Measurements from ENCODE around the gene EIF4E1B. TPM values are rescaled to one million over a fixed set of nuclear protein-coding genes. Genes with fewer than 3 reads are reported as not detected.
"Not testable (repeated sequence)": the region's sequence is repeated elsewhere in the genome, so short reads cannot be mapped to it uniquely, and the experiment has no call there.

EIF4E1B gene, protein sequence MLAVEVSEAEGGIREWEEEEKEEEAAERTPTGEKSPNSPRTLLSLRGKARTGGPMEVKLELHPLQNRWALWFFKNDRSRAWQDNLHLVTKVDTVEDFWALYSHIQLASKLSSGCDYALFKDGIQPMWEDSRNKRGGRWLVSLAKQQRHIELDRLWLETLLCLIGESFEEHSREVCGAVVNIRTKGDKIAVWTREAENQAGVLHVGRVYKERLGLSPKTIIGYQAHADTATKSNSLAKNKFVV
- not detected for total RNA-seq
- long read RNA-seq, donor 1: 0 reads
- long read RNA-seq, donor 2: 0 reads

DNA sequence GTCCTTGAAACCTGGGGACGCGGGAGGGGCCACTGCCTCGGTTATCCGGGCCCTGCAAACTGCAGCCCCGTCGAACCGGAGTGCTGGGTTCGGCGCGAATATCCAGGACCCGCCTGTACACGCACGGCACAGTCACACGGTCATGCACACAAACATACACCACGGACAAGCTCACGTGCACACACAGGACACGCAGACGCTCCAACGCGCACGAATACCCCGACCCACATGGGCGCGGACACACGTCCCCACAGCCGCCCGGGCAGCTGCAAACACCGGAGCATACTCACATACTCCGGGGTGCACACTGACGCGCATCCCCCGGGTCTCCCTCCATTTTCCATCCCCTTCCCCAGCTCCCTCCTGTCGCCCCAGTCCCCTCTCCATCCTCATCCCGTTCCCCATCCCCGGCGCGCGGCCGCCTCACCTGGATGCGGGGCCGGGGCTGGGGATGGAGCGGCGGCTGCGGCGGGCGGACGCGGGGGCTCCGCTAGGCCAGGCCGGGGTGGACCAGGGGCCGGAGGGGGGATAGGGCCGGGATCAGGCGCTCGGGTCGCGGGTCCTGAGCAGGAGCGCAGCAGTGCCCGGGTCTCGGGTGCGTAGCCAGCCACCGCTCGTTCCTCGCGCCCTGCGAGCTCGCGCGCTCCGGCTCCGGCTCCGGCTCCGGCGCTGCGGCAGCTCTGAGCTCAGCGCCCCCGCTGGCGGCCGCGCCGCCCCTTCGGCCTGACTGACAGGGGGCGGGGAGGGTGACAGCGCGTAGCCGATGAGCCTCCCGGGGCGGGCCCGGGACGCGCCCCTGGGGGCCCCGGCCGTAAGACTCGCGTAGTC, at the start of gene EIF4E1B, which contains the start of gene SNCB:
TSS of gene EIF4E1B (plus strand) at position 823 of the 828 bp plus-strand sequence. CDS start 12,113 bp downstream, outside the sequence.
TSS of gene SNCB (minus strand) at position 682 of the 828 bp plus-strand sequence. CDS start 880 bp downstream, outside the sequence.
- intact Hi-C loops (cut with DNase I): loop anchor here in 1 of 2 donors (5.0 kb wide), 1 partner anchor 78 kb away; no protein-coding TSS in a partner anchor
- no peak for DNase-seq (ENCODE audit: low spot score)

DNA sequence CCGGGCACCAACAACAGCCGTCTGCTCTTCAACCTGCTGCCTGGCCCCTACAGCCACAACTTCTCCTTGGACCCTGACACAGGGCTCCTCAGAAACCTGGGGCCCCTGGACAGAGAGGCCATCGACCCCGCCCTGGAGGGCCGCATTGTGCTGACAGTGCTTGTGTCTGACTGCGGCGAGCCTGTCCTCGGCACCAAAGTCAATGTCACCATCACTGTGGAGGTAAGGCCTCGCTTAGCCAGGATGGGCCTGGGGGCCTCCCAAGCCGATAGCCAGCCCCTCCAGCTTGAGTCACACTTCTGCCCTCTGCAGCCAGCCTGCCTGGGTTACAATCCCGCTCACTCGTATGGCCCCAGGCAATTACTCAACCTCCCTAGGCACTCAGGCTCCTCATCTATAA, 49.1 kb upstream of the EIF4E1B start:
- no peak for DNase-seq (ENCODE audit: low spot score)
- intact Hi-C loops (cut with DNase I): no loop called here

DNA sequence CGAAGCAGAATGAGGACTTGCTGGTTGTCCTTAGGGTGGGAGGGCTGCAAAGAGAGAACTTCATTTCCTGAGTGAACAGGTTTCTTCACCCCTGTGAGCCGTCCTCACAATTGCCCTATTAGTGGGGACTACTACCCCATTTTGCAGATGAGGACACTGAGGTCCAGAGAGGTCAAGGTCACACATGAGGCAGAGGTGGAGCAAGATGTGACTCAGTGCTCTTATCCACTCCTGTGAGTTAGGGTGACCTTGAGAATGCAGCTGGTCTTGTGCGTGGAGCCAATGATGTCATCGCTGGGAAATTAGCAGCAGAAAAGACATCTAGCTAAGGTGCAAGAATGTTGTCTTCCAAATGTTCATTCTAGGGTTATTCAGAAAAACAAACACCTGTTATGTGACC, 47.4 kb upstream of the EIF4E1B start:
- DNase-seq (ENCODE audit: low spot score): no peak
- intact Hi-C loops (cut with DNase I): no loop called here

- intact Hi-C loops (cut with DNase I): no loop called here
- DNase-seq (ENCODE audit: low spot score): no peak
These were observed 43.1 kb upstream of the EIF4E1B start for GRCh38 chr5:176587398-176587797.

- intact Hi-C loops (cut with DNase I): no loop called here
These were observed 42.2 kb upstream of the EIF4E1B start for GRCh38 chr5:176588297-176588696.

DNA sequence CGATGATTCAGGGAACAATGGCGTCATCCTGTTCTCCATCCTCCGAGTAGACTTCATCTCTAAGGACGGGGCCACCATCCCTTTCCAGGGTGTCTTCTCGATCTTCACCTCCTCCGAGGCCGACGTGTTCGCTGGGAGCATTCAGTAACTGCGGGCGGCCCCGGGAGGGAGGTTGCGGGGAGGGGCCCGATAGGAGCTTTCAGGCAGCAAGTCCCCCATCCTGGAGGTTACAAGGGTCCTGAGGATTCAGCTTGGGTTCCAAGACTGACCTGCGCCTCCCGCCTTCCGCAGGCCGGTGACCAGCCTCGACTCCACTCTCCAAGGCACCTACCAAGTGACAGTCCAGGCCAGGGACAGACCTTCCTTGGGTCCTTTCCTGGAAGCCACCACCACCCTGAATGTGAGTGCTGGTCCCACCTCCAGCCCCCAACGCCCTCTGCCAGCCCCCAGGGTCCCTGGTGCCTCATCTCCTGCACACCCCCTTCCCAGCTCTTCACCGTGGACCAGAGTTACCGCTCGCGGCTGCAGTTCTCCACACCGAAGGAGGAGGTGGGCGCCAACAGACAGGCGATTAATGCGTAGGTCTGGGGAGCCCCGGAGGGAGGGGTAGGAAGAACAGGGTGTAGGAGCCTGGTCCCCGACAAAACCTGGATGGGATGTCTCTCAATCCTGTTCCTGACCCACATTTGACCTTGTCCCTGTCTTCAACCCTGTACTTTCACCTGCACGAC, 41.3 kb upstream of the EIF4E1B start:
- intact Hi-C loops (cut with DNase I): no loop called here
- no peak for DNase-seq (ENCODE audit: low spot score)

More at GRCh38 chr5:176588297-176588696, 42.2 kb upstream of the EIF4E1B start:
- DNase-seq (ENCODE audit: low spot score): no peak

- intact Hi-C loops (cut with DNase I): no loop called here
- DNase-seq (ENCODE audit: low spot score): no peak
These were observed 40.3 kb upstream of the EIF4E1B start for GRCh38 chr5:176590035-176590717.

DNA sequence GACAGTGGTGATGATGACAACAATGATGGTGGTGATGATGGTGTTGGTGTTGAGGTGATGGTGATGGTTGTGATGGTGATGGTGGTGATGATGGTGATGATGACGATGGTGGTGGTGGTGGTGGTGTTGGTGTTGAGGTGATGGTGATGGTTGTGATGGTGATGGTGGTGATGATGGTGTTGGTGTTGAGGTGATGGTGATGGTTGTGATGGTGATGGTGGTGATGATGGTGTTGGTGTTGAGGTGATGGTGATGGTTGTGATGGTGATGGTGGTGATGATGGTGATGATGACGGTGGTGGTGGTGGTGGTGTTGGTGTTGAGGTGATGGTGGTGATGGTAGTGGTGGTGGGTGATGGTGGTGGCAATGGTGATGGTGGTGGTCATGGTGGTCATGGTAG, 38.8 kb upstream of the EIF4E1B start:
- intact Hi-C loops (cut with DNase I); DNase-seq (ENCODE audit: low spot score): not testable (repeated sequence)

GRCh38 chr5:176592573-176592972, 37.9 kb upstream of the EIF4E1B start:
- DNase-seq (ENCODE audit: low spot score): no peak
- intact Hi-C loops (cut with DNase I): no loop called here

DNA sequence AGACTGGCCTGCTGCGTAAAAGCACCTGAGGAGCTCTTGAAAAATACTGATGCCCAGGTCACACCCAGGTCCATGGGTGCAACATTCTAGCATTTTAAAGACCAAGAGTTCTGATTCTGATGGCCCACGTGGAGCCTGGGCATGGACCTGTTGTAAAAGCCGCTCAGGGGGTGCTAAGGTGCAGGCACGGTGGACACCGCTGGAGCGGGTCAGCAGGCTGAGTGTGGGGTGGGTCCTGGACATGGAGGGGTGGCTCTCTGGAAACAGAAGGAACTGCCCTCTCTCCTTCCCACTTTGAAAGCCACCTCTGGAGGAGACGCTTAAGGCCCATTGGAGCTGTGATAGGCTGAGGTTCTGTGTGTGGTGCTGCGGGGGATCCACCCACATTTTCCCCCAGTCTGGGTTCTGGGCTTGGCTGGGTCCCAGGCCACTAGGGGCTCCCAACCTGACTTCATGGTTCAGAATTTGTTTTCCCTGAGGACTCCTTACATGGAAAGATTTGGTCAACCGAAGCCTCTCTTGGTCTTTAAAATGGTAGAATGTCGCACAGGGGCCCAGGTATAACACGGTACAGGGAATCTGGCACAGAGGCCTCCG, 37.1 kb upstream of the EIF4E1B start:
- DNase-seq (ENCODE audit: low spot score): peak; percentile 75
- intact Hi-C loops (cut with DNase I): no loop called here

- DNase-seq (ENCODE audit: low spot score): peak; percentile 61
- intact Hi-C loops (cut with DNase I): no loop called here
These were observed 35.9 kb upstream of the EIF4E1B start for GRCh38 chr5:176594554-176594953.

- intact Hi-C loops (cut with DNase I): no loop called here
- peak; percentile 62 for DNase-seq (ENCODE audit: low spot score)
These were observed 35.0 kb upstream of the EIF4E1B start for GRCh38 chr5:176595386-176595943.

DNA sequence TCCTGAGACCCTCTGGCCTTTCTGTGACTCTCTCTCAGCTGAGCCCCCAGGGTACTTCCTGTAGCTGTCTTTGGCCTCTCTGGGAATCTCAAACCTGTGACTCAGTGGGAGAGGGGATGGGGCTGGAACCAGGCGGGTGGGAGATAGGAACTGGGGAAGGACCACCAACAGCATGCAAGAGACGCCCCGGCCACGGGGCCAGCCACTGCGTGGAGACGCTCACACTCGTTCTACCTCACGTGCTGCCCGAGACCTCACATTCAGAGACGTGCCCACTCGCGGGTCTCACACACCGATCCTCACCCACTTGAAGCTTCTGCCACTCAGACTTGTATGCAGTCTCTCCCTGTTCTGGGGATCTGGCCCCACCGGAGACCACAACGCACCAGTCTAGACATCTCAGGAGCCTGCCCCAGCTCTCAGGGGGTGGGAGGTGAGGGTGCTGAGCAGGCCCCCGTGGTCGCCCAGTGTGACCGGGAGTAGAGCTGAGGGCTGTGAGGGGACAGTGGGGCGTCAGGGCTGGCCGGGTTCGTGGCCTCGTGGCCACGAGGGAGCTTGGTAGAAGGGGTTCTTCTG, 34.3 kb upstream of the EIF4E1B start:
- no peak for DNase-seq (ENCODE audit: low spot score)
- intact Hi-C loops (cut with DNase I): no loop called here

DNA sequence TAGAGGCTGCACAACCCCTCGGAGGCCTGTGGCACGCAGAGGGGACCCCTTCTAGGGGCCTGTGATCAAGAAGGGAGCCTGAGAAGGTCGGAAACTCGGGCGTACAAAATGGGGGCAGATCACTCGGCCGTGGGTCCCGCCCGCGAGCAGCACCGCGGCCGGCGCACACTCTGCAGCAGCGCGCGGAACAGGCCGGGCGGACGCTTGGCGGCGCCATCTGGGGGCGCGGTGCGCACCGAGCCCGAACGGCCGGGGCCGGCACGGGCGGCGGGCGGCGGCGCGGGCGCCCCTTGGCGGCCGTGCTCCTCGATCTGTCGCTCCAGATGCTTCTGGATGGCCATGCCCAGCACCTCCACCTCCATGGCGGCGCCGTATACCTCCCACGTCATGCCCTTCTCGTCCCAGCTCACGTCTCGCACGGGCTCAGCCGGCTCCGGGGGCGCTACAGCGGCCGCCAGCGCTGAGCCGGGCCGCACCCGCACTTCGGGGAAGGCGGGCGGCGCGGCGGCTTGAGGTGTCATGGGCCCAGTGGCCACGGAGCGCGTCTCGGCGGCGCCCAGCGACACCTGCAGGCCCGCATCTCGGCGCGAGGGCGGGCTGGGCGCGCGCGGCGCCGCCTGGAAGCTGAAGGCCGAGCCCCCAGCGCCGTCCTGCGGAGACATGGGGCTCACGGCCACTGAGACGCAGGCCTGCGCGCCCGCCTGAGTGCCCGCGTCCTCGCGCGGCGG, 33.6 kb upstream of the EIF4E1B start:
- no peak for DNase-seq (ENCODE audit: low spot score)
- intact Hi-C loops (cut with DNase I): no loop called here

- intact Hi-C loops (cut with DNase I): no loop called here
- no peak for DNase-seq (ENCODE audit: low spot score)
These were observed 32.8 kb upstream of the EIF4E1B start for GRCh38 chr5:176597417-176598389.

DNA sequence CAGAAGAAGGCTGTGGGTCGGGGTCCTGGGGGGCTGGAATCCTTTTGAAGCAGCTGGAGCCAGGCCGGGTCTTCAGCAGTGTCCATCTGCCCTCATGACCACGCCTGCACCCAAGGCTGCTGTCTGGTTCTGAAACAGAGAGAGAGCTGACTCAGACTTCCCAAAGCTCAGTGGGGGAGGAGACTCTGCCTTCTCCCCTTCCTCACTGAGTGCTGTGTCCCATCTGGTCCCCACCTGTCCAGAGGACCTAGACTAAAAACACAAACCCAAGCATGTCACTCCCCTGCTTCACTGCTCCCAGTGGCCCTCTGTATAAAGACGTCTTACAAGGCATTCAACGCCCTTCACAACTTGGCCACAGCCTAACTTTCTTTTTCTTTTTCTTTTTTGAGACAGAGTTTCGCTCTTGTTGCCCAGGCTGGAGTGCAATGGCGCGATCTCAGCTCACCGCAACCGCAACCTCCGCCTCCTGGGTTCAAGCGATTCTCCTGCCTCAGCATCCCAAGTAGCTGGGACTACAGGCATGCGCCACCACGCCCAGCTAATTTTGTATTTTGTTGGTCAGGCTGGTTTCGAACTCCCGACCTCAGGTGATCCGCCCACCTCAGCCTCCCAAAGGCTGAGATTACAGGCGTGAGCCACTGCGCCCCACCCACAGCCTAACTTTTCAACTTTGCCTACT, 30.6 kb upstream of the EIF4E1B start:
- intact Hi-C loops (cut with DNase I): not testable (repeated sequence)

More for the DNA sequence above, 30.6 kb upstream of the EIF4E1B start:
- DNase-seq (ENCODE audit: low spot score): not testable (repeated sequence)

Measured in posterior vena cava (tissue), 2 donors.